Stimulated activated CD4-positive, alpha-beta T cell treated with anti-CD3 and anti-CD28 coated beads, TNF-alpha, amount 100 ng/mL, for 4 hours (primary cell): Measurements from ENCODE around the gene VAV3.
"Not testable (repeated sequence)": the region's sequence is repeated elsewhere in the genome, so short reads cannot be mapped to it uniquely, and the experiment has no call there.

Source experiments
- DNase-seq, 3 experiments: peaks; one replicate each; pipeline ENCODE4 v3.0.0-alpha.2; 2020; ENCODE audit warnings: low read depth in 3 of 3

VAV3 gene

DNA sequence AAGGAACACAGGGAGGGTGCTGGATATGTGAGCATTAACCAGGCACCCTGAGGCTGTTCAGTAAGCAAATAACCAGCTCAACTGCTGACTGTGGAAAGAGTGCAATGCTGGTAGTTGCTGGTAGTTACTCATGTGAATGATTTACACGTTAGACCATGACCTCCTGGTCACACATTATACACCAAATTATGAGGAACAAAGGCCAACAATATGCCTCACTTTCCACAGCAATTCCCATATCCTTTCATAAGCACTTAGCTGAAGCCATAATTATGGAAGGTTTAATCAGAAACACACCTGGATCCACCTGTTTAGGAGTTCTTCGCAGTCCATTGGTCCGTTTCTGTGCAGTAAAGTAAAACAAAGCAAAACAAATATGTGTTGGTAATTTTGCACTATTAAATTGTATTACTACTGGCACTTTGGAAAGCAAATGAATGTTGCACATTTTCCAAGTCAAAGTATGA lies 281.8 kb downstream of the VAV3 start:
- DNase-seq, result no peak

DNA sequence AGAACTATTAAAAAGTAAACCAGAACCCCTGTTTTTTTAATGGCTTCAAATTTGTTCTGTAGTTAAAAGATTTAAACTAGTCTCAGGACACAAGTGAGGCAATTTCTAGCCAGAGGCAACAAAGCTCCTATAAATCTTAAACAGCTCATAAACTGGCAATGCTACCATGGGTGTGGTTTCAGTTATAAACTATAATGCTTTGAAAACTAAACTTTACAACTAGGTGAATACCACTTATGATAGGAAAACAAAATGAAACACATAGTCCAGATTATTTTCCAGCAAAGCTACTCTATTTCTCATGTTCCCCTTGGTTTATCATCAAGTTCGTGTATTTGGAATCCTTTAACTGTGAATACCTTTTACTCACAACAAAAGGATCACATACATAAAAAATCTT lies 282.5 kb downstream of the VAV3 start:
- no peak for DNase-seq

DNA sequence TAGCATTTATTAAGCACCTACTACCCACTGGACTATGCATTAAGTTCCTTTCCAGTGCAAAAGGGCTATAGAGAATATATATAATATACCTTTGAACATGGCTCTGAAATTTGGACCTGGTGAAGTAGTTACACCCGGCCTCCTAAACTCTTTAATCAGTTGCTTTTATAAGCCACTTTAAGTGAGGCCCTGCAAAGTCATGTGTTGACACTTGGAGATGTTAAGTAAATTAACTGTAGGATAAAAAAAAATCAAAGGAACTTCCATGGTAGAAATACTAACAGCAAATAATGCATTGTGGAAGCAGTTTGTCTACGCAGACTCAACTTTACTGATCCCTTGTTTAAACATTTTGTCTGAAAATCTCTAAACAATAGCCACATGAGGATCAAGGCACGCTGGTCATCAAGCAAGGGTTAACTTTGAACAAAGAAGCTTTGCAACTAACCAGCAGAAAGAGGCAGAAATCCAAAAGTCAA lies 283.9 kb downstream of the VAV3 start:
- no peak for DNase-seq

DNA sequence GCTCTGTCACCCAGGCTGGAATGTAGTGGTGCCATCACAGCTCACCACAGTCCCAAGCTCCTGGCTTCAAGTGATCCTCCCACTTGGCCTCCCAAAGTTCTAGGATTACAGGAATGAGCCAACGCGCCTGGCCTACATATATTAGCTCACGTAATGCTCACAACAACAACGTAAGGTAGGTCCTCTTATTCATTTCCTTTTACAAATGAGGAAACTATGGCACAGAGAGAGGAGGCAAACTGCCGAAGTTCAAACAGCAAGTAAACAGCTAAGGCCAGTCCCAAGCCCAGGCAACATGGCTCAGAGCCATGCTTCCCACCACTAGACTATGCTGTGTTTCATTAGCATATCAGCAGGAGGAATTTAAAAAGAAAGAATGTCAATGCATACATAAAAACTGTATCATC lies 284.4 kb downstream of the VAV3 start:
- no peak for DNase-seq

DNA sequence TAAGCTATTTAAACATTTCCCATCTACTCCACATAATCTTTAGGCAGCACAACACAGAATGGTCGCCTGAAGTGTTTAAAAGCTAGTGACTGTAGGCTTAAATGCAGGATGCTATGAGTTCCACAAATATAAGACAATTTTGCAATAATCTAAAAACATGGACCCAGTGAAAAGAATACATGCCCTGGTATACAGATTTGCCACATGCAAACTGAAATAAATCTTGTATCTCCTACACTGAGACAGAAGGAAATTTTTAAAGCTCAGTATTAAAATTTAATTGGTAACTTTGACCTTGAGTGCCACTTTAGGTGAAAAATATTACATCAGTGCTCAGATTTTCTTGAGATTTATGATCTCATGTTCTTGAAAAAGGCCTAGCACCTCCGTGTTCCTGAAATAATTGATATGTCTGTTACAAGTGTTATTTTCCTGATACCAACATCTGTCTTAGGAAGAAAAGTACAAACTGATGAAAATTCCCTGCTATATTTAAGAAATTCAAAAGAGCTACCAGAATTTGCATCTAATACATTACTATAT lies 285.5 kb downstream of the VAV3 start:
- no peak for DNase-seq

DNA sequence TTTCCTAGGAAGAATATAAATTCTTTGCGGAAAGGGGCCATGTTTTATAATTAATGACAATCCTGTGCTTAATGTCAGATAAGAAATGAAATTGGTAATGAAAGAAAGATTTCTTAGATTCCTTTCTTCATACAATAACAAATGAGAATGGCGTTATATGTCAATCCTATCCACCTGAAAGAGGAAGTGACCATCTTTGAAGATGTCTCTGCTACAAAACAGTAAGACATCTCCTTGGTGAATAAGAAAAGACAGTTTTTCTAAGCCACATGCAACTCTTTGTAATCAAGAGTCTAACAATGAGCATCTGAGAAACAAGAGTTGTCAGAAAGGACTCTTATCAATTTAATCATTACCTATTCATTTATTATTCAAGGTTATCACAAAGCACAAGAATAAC lies 286.0 kb downstream of the VAV3 start:
- no peak for DNase-seq

DNA sequence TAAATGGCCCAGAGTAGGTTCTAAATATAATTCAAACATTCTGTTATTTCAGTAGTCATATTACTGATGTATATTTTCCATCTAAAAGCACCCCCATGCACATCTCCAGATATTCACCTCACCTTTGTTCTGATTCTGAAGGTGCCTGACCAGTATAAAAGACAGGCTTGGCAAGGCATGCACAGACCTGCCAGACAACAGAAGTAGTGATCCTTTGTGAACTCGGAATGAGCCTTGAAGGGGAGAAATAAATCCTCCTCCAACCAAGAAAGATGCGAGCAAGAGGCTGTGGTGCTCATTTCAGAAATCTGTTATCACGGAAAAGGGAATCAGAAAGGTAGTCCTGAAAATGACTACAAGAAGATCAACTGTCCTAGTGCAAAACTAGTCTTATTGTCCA lies 287.3 kb downstream of the VAV3 start:
- no peak for DNase-seq

DNA sequence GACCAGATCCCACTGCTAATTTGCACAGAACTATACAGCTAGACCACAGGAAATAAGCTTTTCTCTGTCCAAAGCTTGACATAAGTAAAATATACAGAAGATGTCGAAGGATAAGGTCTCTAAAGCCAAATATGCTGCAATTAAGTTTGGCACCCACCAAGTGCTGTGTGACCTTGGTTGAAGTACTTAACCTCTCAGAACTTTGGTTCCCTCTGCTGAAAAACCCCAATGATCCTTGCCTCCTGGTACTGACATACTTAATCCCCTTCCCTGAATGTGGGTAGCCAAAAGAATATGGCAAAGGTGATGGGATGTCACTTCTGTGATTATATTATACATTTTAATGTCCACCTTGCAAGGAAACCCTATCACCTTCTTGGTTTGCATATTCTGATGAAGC lies 290.5 kb downstream of the VAV3 start:
- no peak for DNase-seq

DNA sequence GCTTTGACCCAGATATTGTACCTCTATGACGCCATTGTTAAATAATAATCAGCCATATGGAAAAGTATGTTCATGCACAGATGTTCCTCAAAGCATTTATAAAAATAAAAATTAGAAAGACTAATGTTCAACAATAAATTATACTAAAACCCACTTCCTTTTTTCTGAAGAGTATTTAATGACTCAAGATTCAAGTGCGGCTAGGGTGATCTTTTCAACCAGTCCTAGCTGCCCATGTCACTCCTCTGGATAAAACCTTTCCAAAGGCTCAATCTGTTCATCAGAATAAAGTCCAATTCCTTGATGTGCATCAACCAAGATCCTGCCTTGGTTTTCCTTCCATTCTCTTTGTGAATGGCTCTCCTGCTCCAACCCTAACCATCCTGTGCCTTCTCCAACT lies 292.0 kb downstream of the VAV3 start:
- DNase-seq, result no peak

DNA sequence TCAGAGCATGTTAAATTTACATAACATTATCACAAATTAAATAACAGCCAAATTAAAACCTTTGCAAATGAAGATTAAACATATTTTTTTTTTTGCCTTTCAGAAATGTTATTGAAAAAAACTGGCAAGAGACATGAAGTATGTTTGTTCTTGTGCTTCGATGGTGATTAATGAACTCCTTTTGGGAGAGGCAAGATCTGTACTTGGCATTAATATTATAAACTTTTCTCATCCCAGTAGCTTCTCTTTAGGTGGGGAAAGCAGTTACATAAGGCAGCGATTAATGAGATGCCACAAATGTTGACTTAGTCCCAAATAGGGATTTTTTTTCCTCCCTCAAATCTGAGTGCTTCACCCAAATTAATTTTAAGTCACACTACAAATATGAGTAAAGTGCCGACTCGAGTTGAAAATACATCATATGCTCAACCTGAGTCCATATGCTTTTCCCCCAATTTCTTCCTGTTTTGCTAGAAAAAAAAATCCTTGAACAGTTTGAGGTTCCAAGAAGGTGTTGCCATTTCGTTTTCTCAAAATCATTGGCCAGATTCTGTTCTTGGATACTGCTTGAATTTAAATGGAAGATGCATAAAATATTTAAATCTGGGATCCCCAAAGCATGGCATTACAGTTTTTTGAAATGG lies 294.5 kb downstream of the VAV3 start:
- no peak for DNase-seq

DNA sequence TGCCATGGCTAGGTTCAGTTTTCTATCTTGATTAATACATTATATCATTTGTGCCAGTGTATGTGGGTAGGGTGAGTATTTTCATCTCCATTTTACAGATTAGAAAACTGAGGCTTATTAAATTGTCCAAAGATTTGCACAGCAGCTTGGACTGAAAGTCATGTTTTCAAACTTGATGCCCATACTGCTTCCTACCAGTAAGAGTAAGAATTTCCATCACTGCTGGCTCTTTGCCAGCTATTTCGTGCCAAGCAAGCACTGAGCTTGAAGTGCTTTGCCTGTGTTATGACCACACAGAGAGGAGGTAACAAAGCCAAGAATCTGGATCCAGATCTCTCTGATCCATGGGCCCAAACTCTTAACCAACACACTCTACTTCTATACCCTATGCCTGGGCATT lies 295.0 kb downstream of the VAV3 start:
- DNase-seq, result no peak

DNA sequence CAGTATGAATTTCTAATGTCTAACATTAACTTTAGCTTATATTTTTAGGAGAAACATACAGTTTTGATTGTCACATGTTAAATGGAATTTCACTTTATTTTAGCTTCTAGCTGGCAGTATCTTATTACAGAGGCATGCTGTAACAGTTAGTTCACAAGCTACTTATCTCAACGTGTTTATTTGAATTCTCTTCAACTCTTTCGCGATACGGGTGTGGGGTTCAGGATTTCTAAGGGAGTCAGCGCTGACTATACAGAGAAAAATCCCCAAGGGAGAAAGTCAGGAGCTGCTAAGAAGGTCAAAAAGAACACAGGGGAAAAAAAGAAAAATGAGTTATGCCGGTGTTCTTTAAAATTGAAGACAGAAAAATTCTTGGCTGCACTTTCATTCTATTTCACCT lies 296.2 kb downstream of the VAV3 start:
- no peak for DNase-seq

DNA sequence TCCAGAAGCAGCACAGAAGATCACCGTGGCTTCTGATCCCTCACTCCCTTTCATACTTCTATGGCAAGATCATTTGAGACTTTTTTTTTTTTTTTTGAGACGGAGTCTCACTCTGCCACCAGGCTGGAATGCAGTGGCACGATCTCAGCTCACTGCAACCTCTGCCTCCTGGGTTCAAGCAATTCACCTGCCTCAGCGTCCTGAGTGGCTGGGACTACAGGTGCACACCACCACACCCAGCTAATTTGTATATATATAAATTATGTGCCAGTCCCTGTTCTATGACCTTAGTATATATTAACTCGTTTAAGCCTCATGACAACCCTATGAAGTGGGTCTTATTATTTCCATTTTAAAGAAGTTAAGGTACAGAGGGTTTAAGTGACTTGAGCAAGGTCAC lies 298.5 kb downstream of the VAV3 start:
- no peak for DNase-seq

DNA sequence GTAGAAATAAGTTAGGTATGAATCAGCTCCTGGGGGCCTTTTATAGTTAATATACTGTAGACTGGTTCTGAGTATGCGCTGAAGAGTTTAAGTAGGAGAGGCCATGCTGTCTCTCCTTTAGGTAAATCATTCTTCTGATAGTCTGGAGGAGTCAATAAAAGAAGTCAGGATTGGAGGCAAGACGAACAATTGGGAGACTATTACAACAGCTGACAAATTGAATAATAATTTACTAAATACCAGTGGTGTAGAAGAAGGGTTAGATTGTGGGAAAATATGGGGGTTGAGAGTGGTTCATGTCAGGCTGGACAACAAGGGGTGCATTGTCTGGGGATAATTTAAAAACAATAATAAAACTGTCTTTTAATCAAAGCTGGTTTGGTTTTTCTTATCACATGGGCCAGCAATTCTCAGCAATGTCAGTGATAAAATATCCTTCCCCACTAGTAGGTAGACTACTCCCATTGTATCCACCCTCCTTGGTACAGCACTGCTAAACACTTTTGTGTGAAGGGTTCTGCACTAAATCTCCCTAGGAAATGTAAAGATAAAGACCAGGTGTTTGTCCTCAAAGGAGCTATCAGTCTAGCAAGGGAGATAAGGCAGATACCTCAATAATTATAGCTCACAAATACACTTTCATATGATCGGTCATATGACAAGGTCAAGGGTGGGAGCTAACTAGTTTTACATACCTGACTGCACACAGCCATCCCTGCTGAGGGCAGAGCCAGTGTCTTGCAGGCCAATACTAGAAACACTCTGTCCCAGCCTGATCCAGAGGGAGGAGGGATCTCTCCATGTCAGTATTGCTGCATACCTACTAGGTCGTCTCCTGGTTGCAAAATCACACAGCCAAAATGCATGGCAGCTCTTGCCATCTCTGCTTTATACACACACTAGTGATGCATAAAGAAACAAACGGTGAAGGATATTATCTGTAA lies 299.7 kb downstream of the VAV3 start:
- DNase-seq, result no peak

DNA sequence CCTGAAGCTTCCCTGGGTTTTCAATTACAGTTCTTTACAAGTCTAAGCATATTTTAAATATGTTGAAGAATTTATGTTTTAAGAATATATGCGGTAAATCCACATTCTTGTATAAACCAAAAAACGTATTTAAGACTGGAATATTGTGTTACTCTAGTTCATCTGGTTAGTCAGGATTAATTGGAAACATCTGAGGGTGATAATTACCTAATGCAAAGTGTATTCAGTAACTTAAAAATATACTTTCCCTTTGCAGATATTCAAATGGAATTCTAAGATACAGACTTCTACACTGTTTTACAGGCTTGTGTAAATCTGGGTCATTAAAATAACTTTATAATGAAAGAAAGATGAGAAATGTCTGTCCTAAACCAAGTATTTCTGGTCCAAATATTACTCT lies 302.0 kb downstream of the VAV3 start:
- no peak for DNase-seq

DNA sequence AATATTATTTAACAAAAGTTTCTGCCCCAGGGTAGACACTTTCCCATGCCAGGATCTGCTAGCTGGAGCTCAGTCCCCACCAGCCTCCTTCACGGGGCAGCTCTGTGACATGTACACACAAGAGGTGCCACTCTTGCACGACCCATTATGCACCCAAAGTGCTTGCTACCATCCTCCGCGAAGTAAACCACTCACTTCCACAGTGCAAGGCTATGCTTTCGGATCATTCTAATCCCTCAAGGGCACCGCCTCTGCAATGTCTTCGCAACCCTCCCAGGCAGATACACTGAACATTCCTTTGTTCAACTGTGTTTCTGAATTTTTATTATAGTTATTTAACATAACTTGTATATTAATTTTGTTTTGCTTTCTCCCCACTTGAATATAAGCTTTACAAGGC lies 303.8 kb downstream of the VAV3 start:
- no peak for DNase-seq

DNA sequence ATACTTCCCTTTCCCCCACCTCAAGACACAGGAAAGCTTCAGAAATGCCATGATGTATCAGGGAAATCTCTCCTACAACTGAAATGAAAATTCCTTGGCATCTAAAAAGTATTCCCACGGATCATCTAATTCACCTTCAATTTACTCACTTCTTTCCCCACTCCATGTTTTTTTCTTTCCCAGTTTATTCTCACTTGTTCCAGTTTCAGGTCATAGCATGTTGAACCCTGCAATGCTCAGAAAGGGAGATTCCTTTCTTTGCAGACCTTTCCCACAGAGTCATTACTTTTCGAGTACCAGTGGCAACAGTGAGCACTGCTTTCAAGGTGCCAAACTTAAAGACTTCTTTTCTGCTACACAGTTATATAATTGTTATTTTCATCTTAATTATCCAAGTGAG lies 305.0 kb downstream of the VAV3 start:
- no peak for DNase-seq

DNA sequence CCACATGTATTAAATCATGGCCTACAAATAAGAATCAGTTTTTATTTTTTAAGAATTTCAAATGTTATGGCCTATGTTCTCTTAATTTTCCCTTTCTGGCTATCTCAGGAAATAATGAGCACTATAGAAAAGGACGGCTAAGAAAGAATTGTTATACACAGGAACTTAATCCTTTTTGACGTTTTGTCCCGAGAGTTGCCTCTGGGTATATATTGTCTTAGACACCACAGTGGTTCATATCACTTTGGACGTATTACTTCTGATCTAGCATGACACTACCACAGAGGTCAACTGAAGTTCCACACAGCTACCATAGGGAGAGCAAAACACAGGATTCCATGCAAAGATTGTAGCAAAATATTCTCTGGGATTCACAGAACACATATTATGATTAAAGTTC lies 307.6 kb downstream of the VAV3 start:
- DNase-seq, result no peak

DNA sequence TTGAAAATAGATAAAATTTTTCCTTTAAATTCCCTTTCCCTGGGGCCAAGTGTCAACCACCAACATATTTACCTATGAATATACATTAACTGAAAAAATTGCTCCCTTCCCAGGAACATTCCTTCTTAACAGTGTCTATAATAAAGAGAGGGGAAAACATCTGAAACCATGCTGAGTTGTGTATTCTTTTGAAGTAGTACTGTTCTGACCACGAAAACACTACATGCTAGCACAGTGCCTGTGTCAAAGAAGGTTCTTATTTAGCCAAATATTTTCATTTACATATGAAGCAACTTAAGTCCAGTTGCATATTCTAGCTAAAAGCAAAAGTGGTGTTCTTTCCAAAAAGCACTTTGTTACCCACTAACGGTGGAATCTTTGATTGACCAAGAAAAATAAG lies 311.2 kb downstream of the VAV3 start:
- no peak for DNase-seq

DNA sequence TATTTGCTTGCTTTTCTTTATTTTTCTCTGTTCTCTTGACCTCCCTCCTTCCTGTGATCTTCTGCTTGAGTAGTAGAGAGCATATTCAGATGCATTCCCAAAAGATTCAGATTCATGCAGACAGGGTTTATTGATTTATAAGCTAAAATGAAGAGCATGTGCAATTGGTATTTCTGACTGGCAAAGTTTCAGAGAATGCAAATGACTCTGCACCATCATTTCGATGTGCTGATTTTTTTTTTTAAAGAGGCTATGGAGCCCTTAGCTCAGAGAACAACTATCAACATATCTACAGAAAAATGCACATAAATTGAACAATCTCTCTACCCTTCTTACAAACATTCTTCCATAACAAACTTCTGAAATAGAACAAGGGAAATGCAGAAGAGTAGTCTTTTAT lies 312.0 kb downstream of the VAV3 start:
- no peak for DNase-seq

DNA sequence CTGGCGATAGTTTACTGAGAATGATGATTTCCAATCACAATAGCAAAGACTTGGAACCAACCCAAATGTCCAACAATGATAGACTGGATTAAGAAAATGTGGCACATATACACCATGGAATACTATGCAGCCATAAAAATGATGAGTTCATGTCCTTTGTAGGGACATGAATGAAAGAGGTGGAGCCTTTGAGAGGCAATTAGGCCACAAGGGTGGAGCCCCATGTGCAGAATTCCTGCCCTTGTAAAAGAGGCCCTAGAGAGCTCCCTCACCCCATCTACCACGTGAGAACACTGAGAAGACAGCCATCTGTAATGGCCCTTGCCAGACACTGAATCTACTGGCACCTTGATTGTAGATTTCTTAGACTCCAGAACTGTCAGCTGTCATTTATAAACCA lies 314.2 kb downstream of the VAV3 start:
- not testable (repeated sequence) for DNase-seq

DNA sequence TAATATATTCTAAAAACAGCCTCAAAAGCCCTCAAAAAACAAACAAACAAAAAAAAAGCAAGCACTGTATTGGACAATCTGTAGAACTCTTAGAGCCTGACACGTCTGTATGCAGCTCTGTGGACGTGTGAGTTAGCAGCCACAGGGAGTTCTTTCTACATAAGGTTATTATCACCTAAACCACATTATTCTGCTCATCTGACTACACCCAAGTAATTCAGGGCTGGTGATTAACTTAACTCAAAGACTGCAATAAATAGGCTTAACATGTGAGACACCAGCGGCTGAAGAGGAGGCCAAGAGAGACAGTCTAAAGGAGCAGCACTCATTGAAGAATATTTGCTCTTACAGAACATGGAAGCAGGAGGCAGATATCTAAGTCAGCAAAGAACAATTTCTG lies 316.0 kb downstream of the VAV3 start:
- no peak for DNase-seq

DNA sequence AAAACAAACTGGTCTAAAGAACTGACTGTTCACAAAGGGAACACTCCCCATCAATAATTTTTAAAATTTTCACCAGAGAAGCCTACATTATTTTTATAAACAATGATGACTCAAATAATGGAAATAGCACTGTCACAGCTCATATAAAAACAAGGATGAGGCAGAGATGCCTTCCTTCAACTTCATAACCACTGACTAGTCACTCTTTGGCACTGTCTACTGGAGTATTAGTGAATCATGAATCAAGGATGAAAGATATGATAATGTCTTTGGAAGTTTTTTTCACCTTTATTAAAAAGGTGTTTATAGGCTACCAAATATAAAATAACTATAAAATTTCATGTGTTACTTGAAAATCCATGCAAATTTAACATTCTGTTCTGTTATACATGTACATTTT lies 316.9 kb downstream of the VAV3 start:
- no peak for DNase-seq
